ENCODE results near the gene HCLS1.

HCLS1 gene

GRCh38 chr3:121665488-121665887, 4.8 kb upstream of the HCLS1 start:
- no peak overlapping the region for H3K27ac ChIP-seq
- TF ChIP-seq CTCF (conservative IDR thresholded peaks at IDR 0.05) = no peak

- no peak for TF ChIP-seq CTCF (conservative IDR thresholded peaks at IDR 0.05)
- no peak overlapping the region for H3K27ac ChIP-seq
Observed at GRCh38 chr3:121663171-121663847, 2.6 kb upstream of the HCLS1 start.

GRCh38 chr3:121662742-121663141, 2.0 kb upstream of the HCLS1 start:
- no peak overlapping the region for H3K27ac ChIP-seq
- TF ChIP-seq CTCF (conservative IDR thresholded peaks at IDR 0.05) = no peak

GRCh38 chr3:121661376-121661775, 673 bp upstream of the HCLS1 start:
- no peak overlapping the region for H3K27ac ChIP-seq
- no peak for TF ChIP-seq CTCF (conservative IDR thresholded peaks at IDR 0.05)

- H3K27ac ChIP-seq = no peak overlapping the region
- TF ChIP-seq CTCF (conservative IDR thresholded peaks at IDR 0.05) = no peak
Observed at GRCh38 chr3:121659586-121659985, 1.1 kb downstream of the HCLS1 start.

- no peak overlapping the region for H3K27ac ChIP-seq
- TF ChIP-seq CTCF (conservative IDR thresholded peaks at IDR 0.05) = no peak
Observed at GRCh38 chr3:121658716-121659435, 1.8 kb downstream of the HCLS1 start.

- TF ChIP-seq CTCF (conservative IDR thresholded peaks at IDR 0.05) = no peak
- no peak overlapping the region for H3K27ac ChIP-seq
Observed at GRCh38 chr3:121654493-121655385, 6.0 kb downstream of the HCLS1 start.

Data from VCaP (cell line).